ENCODE data around the gene RBFA.
"Not testable (repeated sequence)": the region's sequence is repeated elsewhere in the genome, so short reads cannot be mapped to it uniquely, and the experiment has no call there.

Gene RBFA, protein sequence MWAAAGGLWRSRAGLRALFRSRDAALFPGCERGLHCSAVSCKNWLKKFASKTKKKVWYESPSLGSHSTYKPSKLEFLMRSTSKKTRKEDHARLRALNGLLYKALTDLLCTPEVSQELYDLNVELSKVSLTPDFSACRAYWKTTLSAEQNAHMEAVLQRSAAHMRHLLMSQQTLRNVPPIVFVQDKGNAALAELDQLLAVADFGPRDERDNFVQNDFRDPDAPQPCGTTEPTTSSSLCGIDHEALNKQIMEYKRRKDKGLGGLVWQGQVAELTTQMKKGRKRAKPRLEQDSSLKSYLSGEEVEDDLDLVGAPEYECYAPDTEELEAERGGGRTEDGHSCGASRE

DNA sequence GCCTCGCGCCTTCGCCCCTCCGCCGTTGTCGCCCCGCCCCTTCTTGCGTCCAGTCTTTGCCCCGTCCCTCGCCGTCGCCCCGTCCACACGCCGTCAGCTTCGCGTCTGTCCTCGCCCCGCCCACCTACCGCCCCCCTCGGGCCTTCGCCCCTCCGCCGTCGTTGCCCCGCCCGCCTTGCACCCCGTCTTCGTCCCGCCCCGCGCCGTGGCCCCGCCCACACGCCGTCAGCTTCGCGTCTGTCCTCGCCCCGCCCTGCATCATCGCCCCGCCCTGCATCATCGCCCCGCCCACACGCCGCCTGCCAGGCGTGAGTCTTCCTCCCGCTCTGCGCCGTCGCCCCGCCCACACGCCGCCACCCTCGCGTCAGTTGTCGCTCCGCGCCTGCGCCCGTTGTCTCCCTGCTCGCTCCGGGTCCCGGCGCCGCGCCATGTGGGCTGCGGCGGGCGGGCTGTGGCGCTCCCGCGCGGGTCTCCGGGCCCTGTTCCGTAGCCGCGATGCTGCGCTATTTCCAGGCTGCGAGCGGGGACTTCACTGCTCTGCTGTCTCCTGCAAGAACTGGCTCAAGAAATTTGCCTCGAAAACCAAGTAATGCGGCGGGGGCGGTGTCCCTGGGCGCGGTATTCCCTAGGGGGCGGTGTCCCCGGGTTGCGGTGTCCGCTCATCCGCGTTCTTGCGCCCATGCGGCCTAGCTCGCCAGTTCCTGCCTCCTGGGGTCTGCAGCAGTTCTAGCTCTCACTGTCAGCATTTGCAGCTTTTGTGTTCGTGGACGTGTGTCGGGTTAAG, at the start of gene RBFA:
TSS of gene RBFA (plus strand) at position 367 of the 784 bp plus-strand sequence. CDS start at position 429, 62 bp downstream.
- Mint-ChIP-seq H3K27me3 (peaks cover 5% of the 10 kb centered on the region), H3K4me3 (peak within 1 kb of the TSS; percentile 87), H3K9me3 (peaks cover 2% of the 10 kb centered on the region), H3K27ac (peak within 1 kb of the TSS; percentile 89), H3K4me1 (peaks cover 29% of the 10 kb centered on the region), H3K36me3 (peaks cover 14% of the 10 kb centered on the region)
- CTCF ChIA-PET = interaction anchor here (1.0 to 1.2 kb wide), 2 partner anchors 11 to 113 kb away, joined by 3 read pairs; no protein-coding TSS in a partner anchor
- peak; percentile 100 for DNase-seq

DNA sequence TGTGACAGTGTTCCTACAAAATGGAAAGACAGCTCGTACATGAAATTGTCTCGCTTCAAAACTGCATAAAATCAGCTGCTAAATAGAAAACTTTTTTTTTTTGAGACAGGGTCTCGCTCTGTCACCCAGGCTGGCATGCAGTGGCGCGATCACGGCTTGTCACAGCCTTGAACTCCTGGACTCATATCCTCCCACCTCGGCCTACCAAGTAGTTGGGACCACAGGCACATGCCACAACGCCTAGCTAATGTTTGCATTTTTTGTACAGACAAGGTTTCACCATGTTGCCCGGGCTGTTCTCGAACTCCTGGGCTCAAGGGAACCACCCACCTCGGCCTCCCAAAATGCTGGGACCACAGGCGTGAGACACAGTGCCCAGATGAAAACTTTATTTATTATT, 49.1 kb upstream of the RBFA start:
- H3K9me3 Mint-ChIP-seq = no peaks in the 10 kb centered on the region
- CTCF ChIA-PET = interaction anchor here (0.7 kb wide), 1 partner anchor 30 kb away, joined by 3 read pairs; no protein-coding TSS in a partner anchor
- H3K36me3 Mint-ChIP-seq = peaks cover 27% of the 10 kb centered on the region
- H3K4me1 Mint-ChIP-seq = peaks cover 64% of the 10 kb centered on the region
- no peaks in the 10 kb centered on the region for H3K27me3 Mint-ChIP-seq
- H3K4me3 Mint-ChIP-seq = no peak overlapping the region
- no peak for DNase-seq
- no peak overlapping the region for H3K27ac Mint-ChIP-seq

DNA sequence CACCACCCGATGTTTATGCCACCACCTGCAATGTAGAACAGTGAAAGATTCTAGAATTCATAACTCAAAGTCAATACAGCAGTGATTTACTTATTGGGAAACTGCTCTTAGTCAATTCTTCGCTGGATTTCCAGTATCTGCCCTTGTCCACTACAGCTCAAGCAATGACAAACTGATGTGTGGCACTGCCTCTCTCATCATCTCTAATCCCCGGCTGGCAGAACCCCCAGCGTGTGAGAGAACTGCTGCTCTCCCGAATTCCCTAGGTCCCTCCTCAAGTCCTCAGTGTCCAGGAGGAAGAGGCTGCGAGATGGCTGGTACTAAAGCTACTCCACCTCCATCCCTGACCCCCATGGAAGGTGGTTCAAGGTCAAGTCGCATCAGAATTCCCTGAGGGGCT, 47.5 kb upstream of the RBFA start:
- H3K9me3 Mint-ChIP-seq = no peaks in the 10 kb centered on the region
- H3K36me3 Mint-ChIP-seq = peaks cover 27% of the 10 kb centered on the region
- peak overlapping the region; percentile 91 for H3K4me3 Mint-ChIP-seq
- H3K4me1 Mint-ChIP-seq = peaks cover 60% of the 10 kb centered on the region
- H3K27ac Mint-ChIP-seq = peak overlapping the region; percentile 89
- CTCF ChIA-PET = no interaction called here
- no peaks in the 10 kb centered on the region for H3K27me3 Mint-ChIP-seq
- no peak for DNase-seq

DNA sequence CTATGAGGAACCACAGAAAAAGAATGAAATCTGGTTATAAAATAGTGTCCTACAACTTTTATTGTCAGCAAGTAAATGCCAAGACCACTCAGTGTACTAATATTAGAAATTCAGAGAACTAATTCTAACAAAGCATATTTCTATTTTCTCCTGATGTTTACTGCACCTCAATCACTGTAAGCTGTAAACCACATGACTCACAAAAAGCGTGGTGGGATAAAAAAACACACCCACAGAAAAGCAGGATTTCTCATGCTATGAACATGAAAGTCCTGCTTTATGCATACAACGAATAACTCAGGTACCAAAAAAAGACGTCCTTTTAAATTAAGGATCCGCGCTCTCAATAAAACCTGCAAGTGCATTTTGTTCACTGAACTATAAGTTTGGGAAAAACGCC, 46.7 kb upstream of the RBFA start:
- H3K36me3 Mint-ChIP-seq = peaks cover 23% of the 10 kb centered on the region

DNA sequence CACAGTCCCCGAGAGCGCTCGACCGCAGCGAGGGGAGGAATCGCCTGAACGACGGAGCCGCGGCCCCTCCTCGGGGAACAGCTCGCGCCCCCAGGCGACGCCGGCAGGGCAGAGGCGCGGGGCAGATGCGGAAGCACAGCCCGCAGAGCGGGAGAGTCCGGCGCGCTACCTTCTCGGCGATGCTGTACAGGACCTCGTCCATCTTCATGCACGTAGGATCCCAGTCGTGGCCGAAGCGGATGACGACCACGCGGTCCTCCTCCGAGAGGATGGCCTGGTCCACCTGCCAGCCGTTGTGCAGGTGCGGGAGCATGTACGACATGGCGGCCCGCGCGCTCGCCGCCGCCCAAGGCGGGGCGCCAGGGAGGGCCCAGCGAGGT, 46.2 kb upstream of the RBFA start:
- Mint-ChIP-seq H3K36me3 (peaks cover 22% of the 10 kb centered on the region), H3K4me1 (peaks cover 46% of the 10 kb centered on the region), H3K9me3 (no peaks in the 10 kb centered on the region), H3K27me3 (no peaks in the 10 kb centered on the region), H3K27ac (peak overlapping the region; percentile 89), H3K4me3 (peak overlapping the region; percentile 91)
- CTCF ChIA-PET = interaction anchor here (0.6 to 0.8 kb wide), 2 partner anchors 27 to 190 kb away, joined by 3 to 4 read pairs; partner anchors contain the start of gene KCNG2
- DNase-seq = peak; percentile 78

More for the DNA sequence above, 46.7 kb upstream of the RBFA start:
- Mint-ChIP-seq H3K4me3 (peak overlapping the region; percentile 91), H3K4me1 (peaks cover 51% of the 10 kb centered on the region), H3K9me3 (no peaks in the 10 kb centered on the region), H3K27ac (peak overlapping the region; percentile 89), H3K27me3 (no peaks in the 10 kb centered on the region)
- CTCF ChIA-PET = interaction anchor here (0.8 kb wide), 2 partner anchors 97 to 190 kb away, joined by 3 read pairs; partner anchors contain the start of gene KCNG2
- no peak for DNase-seq

DNA sequence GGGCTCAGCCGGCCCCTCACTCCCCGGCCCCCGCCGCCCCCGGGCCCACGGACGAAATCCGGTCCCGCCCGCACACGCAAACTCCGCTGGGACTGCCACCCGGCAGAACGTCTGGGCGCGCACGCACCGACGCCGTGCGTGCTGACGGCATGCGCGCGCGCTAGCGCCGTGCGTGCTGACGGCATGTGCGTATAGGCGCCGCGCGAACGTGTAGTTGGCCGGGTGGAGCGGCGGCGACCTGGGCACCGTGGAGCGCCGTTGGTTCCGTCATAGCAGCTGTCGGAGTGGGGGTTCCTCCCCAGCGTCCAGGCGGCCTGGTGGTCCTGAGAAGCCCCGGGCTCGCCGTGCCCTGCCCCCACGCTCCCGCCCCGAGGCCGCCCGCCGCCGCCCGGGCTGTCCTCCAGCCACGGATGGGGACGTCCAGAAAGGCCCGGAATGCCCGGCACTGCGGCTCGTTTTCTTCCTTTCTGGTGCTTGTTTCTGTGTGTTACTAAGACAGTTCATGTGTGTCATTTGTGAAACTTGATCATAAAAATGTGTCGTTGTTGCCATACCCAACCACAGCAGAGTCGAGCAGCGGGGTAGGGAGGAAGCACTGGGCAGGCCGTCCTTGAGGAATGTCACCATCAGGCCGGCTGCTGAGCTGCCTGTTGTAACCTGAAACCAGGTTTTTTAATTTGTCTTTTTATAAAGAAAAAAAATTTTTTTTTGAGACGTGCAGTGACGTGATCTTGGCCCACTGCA, 45.6 kb upstream of the RBFA start, which contains the start of gene TXNL4A:
TSS of gene TXNL4A (minus strand) at position 113 of the 744 bp plus-strand sequence. CDS start 171 bp downstream, outside the sequence.
- peak; percentile 89 for DNase-seq
- H3K4me1 Mint-ChIP-seq = peaks cover 41% of the 10 kb centered on the region
- peak within 1 kb of the TSS; percentile 91 for H3K4me3 Mint-ChIP-seq
- H3K27me3 Mint-ChIP-seq = no peaks in the 10 kb centered on the region
- H3K9me3 Mint-ChIP-seq = no peaks in the 10 kb centered on the region
- H3K36me3 Mint-ChIP-seq = peaks cover 20% of the 10 kb centered on the region
- CTCF ChIA-PET = interaction anchor here (0.6 to 1.1 kb wide), 2 partner anchors 27 to 43 kb away, joined by 3 to 4 read pairs; no protein-coding TSS in a partner anchor
- peak within 1 kb of the TSS; percentile 94 for H3K27ac Mint-ChIP-seq

DNA sequence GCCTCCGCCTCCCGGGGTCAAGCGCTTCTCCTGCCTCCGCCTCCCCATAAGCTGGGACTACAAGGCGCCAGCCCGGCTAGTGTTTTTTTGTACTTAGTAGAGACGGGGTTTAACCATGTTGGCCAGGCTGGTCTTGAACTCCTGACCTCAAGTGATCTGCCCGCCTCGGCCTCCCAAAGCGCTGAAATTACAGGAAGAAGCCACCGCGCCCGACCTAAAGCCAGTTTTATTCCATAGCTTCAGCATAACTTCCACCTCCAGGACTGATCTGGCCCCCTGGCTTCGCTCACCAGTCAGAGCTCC, 45.1 kb upstream of the RBFA start:
- Mint-ChIP-seq H3K4me3 (peak overlapping the region; percentile 91), H3K9me3 (no peaks in the 10 kb centered on the region), H3K27me3 (no peaks in the 10 kb centered on the region), H3K4me1 (peaks cover 36% of the 10 kb centered on the region), H3K27ac (peak overlapping the region; percentile 94), H3K36me3 (peaks cover 15% of the 10 kb centered on the region)
- CTCF ChIA-PET = interaction anchor here (1.1 kb wide), 1 partner anchor 42 kb away, joined by 3 read pairs; no protein-coding TSS in a partner anchor
- no peak for DNase-seq

DNA sequence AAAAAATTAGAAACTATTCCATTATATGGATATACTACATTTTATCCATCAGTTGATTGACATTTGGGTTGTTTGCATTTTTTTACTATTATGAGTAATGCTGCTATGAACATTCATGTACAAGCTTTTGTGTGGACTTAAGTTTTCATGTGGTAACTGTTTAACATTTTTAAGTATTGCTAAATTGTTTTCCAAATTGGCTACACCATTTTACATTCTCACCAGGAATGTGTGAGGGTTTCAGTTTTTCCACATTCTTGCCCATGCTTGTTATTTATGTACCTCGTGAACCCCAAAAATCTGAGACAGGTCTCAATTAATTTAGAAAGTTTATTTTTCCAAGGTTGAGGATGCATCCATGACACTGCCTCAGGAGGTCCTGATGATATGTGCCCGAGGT, 42.7 kb upstream of the RBFA start:
- no peak overlapping the region for H3K4me3 Mint-ChIP-seq
- CTCF ChIA-PET = no interaction called here

DNA sequence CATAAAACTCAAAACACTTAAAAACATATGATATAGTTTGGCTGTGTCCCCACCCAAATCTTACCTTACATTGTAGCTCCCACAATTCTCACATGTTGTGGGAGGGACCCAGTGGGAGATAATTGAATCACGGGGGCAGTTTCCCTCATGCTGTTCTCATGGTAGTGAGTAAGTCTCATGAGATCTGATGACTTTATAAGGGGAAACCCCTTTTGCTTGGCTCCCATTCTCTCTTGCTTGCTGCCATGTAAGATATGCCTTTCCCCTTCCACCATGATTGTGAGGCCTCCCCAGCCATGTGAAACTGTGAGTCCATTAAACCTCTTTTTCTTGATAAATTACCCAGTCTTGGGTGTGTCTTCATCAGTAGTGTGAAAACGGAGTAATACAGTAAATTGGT, 34.5 kb upstream of the RBFA start:
- H3K36me3 Mint-ChIP-seq, H3K27me3 Mint-ChIP-seq, H3K4me1 Mint-ChIP-seq, H3K27ac Mint-ChIP-seq, H3K4me3 Mint-ChIP-seq, DNase-seq, CTCF ChIA-PET: not testable (repeated sequence)
- H3K9me3 Mint-ChIP-seq = peaks cover 13% of the 10 kb centered on the region

More for the DNA sequence above, 42.7 kb upstream of the RBFA start:
- no peak overlapping the region for H3K27ac Mint-ChIP-seq
- H3K4me1 Mint-ChIP-seq = peaks cover 18% of the 10 kb centered on the region
- no peak for DNase-seq
- no peaks in the 10 kb centered on the region for H3K9me3 Mint-ChIP-seq
- H3K27me3 Mint-ChIP-seq = peaks cover 4% of the 10 kb centered on the region
- H3K36me3 Mint-ChIP-seq = peaks cover 6% of the 10 kb centered on the region

DNA sequence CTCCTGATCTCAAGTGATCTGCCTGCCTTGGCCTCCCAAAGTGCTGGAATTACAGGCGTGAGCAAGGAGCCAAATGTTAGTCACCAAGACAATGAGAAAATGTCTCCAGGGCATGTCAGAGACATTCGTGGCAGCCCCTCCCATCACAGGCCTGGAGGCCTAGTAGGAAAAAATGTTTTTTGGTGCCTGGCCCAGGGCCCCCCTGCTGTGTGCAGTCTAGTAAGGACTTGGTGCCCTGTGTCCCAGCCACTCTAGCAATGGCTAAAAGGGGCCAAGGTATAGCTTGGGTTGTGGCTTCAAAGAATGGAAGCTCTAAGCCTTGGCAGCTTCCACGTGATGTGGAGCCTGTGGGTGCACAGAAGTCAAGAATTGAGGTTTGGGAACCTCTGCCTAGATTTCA, 33.4 kb upstream of the RBFA start:
- DNase-seq = no peak
- peaks cover 13% of the 10 kb centered on the region for H3K9me3 Mint-ChIP-seq
- H3K27ac Mint-ChIP-seq = no peak overlapping the region
- no peaks in the 10 kb centered on the region for H3K27me3 Mint-ChIP-seq
- CTCF ChIA-PET = no interaction called here
- no peaks in the 10 kb centered on the region for H3K4me1 Mint-ChIP-seq
- H3K36me3 Mint-ChIP-seq = peaks cover 7% of the 10 kb centered on the region
- H3K4me3 Mint-ChIP-seq = no peak overlapping the region

DNA sequence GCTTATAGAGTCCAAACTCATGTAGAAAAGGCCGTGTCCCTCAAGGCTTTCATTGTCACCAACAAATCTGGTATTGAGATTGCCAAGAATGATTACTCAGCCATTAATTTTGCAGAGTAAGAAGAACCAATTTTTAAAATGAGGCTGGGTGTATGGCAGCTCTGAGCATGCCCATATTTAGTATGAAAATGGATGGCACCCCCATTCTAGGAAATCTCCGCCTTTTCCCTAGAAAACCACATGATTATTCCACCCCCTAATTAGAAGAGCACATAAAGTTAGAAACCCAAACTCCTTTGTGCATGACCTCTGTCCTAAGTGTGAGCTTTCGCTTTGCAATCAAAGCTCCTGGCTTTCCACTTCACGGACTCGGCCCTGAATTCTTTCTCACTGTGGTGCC, 31.8 kb upstream of the RBFA start:
- H3K4me1 Mint-ChIP-seq = no peaks in the 10 kb centered on the region
- no peak overlapping the region for H3K4me3 Mint-ChIP-seq
- H3K9me3 Mint-ChIP-seq = peaks cover 13% of the 10 kb centered on the region
- DNase-seq = no peak
- no peaks in the 10 kb centered on the region for H3K27me3 Mint-ChIP-seq
- no peak overlapping the region for H3K27ac Mint-ChIP-seq
- CTCF ChIA-PET = no interaction called here
- H3K36me3 Mint-ChIP-seq = peaks cover 7% of the 10 kb centered on the region

DNA sequence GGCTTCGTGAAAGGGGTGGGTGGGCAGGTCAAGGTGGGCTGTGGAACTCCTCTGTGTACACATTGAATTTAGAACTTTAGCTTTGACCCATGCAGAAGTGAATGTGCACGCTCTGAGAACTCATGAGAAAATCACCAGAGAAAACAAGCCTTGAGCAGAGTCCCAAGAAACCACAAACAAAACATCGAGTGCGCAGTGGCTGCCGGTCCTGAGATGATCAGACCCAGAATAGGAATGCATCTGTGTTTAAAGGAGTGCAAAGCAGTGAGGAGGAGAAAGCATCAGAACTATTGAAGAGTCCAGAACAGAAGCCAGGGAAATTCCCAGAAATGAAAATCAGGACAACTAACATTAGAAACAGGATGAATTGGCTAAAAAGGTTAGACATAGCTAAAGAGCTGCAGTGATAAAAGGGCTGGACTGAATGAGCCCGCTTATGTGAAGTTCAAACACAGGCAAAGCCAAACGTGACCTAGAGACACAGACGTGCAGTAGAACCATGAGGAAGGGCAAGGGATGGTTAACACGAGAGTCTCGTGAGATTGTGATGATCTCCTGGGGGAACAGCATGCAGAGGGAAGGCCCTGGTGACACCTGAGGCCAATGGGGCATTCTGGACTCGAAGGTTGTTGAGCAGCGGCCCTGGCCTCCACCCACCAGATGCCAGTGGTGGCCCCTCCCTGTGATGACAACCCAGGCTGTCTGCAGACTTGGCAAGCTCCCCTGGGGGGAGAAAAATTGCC, 29.5 kb upstream of the RBFA start:
- no peaks in the 10 kb centered on the region for H3K27me3 Mint-ChIP-seq
- no peak overlapping the region for H3K4me3 Mint-ChIP-seq
- peaks cover 14% of the 10 kb centered on the region for H3K9me3 Mint-ChIP-seq
- peaks cover 6% of the 10 kb centered on the region for H3K36me3 Mint-ChIP-seq
- CTCF ChIA-PET = interaction anchor here (1.4 kb wide), 1 partner anchor 155 kb away, joined by 3 read pairs; no protein-coding TSS in a partner anchor
- DNase-seq = no peak
- H3K27ac Mint-ChIP-seq = no peak overlapping the region
- H3K4me1 Mint-ChIP-seq = no peaks in the 10 kb centered on the region

DNA sequence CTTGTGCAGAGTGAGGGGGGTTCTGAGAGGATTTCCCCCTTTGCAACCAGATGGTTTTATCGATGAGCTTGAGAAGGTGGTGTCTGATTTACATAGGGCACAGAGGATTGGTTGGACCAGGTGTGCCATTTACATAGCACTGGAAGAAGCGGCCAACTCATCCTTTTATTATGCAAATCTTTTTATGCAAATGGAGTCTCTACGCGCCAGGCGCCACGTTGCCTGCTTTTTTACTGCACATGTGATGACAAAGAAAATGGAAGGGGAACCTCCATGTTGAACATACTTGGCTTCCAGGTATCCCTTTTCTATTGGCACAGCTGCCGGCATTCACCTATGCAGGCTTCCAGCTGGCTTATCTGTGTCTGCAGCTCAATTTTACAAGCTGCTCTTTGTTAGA, 27.5 kb upstream of the RBFA start:
- Mint-ChIP-seq H3K36me3 (no peaks in the 10 kb centered on the region), H3K4me3 (no peak overlapping the region), H3K4me1 (no peaks in the 10 kb centered on the region), H3K9me3 (peaks cover 15% of the 10 kb centered on the region), H3K27ac (no peak overlapping the region), H3K27me3 (no peaks in the 10 kb centered on the region)
- no peak for DNase-seq
- CTCF ChIA-PET = no interaction called here
